CD4-positive, alpha-beta T cell treated with Interleukin-15 for 1 hour (primary cell): ENCODE data around the gene DCLK3.

Source experiments
- DNase-seq: peaks from one replicate; pipeline ENCODE4 v3.0.0-alpha.2; 2020

Gene DCLK3

GRCh38 chr3:36765104-36765503, 751 bp upstream of the DCLK3 start:
- DNase-seq: no peak

GRCh38 chr3:36764704-36765038, 318 bp upstream of the DCLK3 start:
- DNase-seq: no peak

- no peak for DNase-seq
Observed at GRCh38 chr3:36762918-36763849, 1.2 kb downstream of the DCLK3 start.

- DNase-seq: no peak
Observed at GRCh38 chr3:36761779-36762178, 2.6 kb downstream of the DCLK3 start.

GRCh38 chr3:36756269-36756668, 8.1 kb downstream of the DCLK3 start:
- no peak for DNase-seq

- no peak for DNase-seq
Observed at GRCh38 chr3:36751326-36751725, 13.0 kb downstream of the DCLK3 start.

GRCh38 chr3:36750737-36751136, 13.6 kb downstream of the DCLK3 start:
- DNase-seq: no peak

GRCh38 chr3:36744763-36745162, 19.6 kb downstream of the DCLK3 start:
- DNase-seq: no peak

- DNase-seq: no peak
Observed at GRCh38 chr3:36743826-36744225, 20.5 kb downstream of the DCLK3 start.

GRCh38 chr3:36741285-36741684, 23.1 kb downstream of the DCLK3 start:
- no peak for DNase-seq

- DNase-seq: no peak
Observed at GRCh38 chr3:36740787-36741186, 23.6 kb downstream of the DCLK3 start.

GRCh38 chr3:36738702-36739101, 25.7 kb downstream of the DCLK3 start:
- no peak for DNase-seq

- no peak for DNase-seq
Observed at GRCh38 chr3:36736301-36736700, 28.1 kb downstream of the DCLK3 start.

GRCh38 chr3:36734742-36735141, 29.6 kb downstream of the DCLK3 start:
- no peak for DNase-seq

- no peak for DNase-seq
Observed at GRCh38 chr3:36733723-36734122, 30.6 kb downstream of the DCLK3 start.

- DNase-seq: no peak
Observed at GRCh38 chr3:36733162-36733696, 31.1 kb downstream of the DCLK3 start.

- DNase-seq: no peak
Observed at GRCh38 chr3:36730966-36731365, 33.4 kb downstream of the DCLK3 start.

- DNase-seq: no peak
Observed at GRCh38 chr3:36729204-36730056, 34.9 kb downstream of the DCLK3 start.

- DNase-seq: no peak
Observed at GRCh38 chr3:36714343-36715086, 49.8 kb downstream of the DCLK3 start.

- DNase-seq: no peak
Observed at GRCh38 chr3:36713904-36714303, 50.4 kb downstream of the DCLK3 start.

GRCh38 chr3:36710606-36711005, 53.7 kb downstream of the DCLK3 start:
- no peak for DNase-seq

- no peak for DNase-seq
Observed at GRCh38 chr3:36709826-36710365, 54.5 kb downstream of the DCLK3 start.

- no peak for DNase-seq
Observed at GRCh38 chr3:36709281-36709680, 55.1 kb downstream of the DCLK3 start.
